K562 (cell line): ENCODE results near the gene KBTBD2. TPM values are rescaled to one million over a fixed set of nuclear protein-coding genes. Genes with fewer than 3 reads are reported as not detected.

ENCODE experiments used
- BCLAF1 ChIP-seq, 2 experiments: fragments of 450-650 bp in 1 of 2; IDR thresholded peaks; 2 replicates each; pipeline ENCODE4 v1.6.1; 2011 to 2017; ENCODE audit warnings: low read depth in 2 of 2, antibody characterized with exemption in 1 of 2, borderline replicate concordance in 1 of 2, low read length in 1 of 2, mild to moderate bottlenecking in 1 of 2, mixed read lengths in 1 of 2; ENCODE audit not compliant: control insufficient read depth in 1 of 2
- CREBBP ChIP-seq: IDR thresholded peaks from one replicate; pipeline ENCODE4 v1.6.1; 2012; ENCODE audit warnings: low read depth, mild to moderate bottlenecking, control low read depth, inconsistent platforms, low read length
- DMBX1 ChIP-seq: fragments of 250-450 bp; sonication (Bioruptor Pico); IDR thresholded peaks from 2 replicates; pipeline ENCODE4 v1.8.0; 2022; ENCODE audit warnings: inconsistent platforms, mild to moderate bottlenecking, moderate library complexity, borderline replicate concordance
- EHMT2 ChIP-seq: fragments of 450-650 bp; IDR thresholded peaks from 2 replicates; pipeline ENCODE4 v1.6.1; 2018; ENCODE audit warnings: antibody characterized with exemption
- GATAD2B ChIP-seq: fragments of 450-650 bp; IDR thresholded peaks from 2 replicates; pipeline ENCODE4 v1.6.1; 2017; ENCODE audit warnings: mild to moderate bottlenecking, borderline replicate concordance
- NFYB ChIP-seq: IDR thresholded peaks from 2 replicates; pipeline ENCODE4 v1.6.1; 2011; ENCODE audit warnings: mild to moderate bottlenecking, moderate library complexity; ENCODE audit not compliant: insufficient read length; ENCODE audit errors: extremely low read depth
- NRF1 ChIP-seq, 2 experiments: fragments of 450-650 bp; IDR thresholded peaks in 1 of 2; conservative IDR thresholded peaks in 1 of 2; 2 replicates each; pipeline ENCODE4 v1.6.1; 2014; ENCODE audit warnings: mild to moderate bottlenecking in 2 of 2
- PBX2 ChIP-seq, 2 experiments: IDR thresholded peaks in 1 of 2; conservative IDR thresholded peaks in 1 of 2; 2 replicates each; pipeline ENCODE4 v1.6.1; 2016; ENCODE audit warnings: low read depth in 2 of 2, mild to moderate bottlenecking in 1 of 2, missing compliant biosample characterization in 1 of 2, missing genetic modification characterization in 1 of 2, moderate library complexity in 1 of 2
- PHF8 ChIP-seq: fragments of 200-600 bp; sonication (generic); IDR thresholded peaks from 2 replicates; pipeline ENCODE4 v1.6.1; 2012; ENCODE audit warnings: mixed run types, mild to moderate bottlenecking, inconsistent platforms, low read length, moderate library complexity, borderline replicate concordance
- RNF219 ChIP-seq: fragments of 250-450 bp; sonication (Bioruptor Pico); IDR thresholded peaks from 2 replicates; pipeline ENCODE4 v1.5.0; 2022; ENCODE audit warnings: mild to moderate bottlenecking
- SRSF9 ChIP-seq: fragments of 200-400 bp; formaldehyde crosslinking; IDR thresholded peaks from 2 replicates; pipeline ENCODE4 v1.6.1; 2017; ENCODE audit warnings: low read depth, low read length, borderline replicate concordance
- UBTF ChIP-seq, 2 experiments: IDR thresholded peaks; 2 replicates each; pipeline ENCODE4 v1.6.1; 2012; ENCODE audit warnings: improper control_type of control experiment in 2 of 2, low read depth in 2 of 2, low read length in 2 of 2, borderline replicate concordance in 1 of 2
- ZNF384 ChIP-seq: IDR thresholded peaks from 2 replicates; pipeline ENCODE4 v1.6.1; 2012; ENCODE audit warnings: low read depth, low read length, improper control_type of control experiment
- polyA plus RNA-seq, 8 experiments: library from polyadenylated mRNA; depleted of rRNA in 4 of 8; stranded (reverse) in 5 of 8; unstranded in 3 of 8; fragments of >200 nt; fragmentation: Nextera tagmentation in 2 of 8; fragmentation: Illumina TruSeq in 1 of 8; extraction: Ambion mirVana in 2 of 8; extraction: Trizol in 1 of 8; gene quantifications; 2 replicates each; pipeline versions ENCODE4 v1.2.1 to v1.2.3, GENCODE V29; 2011 to 2014; ENCODE audit warnings: inconsistent platforms in 1 of 8, missing spikeins in 1 of 8
- total RNA-seq, 7 experiments: library from RNA; depleted of rRNA in 6 of 7; stranded (reverse); fragments of >200 nt in 6 of 7; fragmentation: Illumina TruSeq in 2 of 7; extraction: Trizol in 2 of 7; gene quantifications; 2 replicates each; pipeline versions ENCODE4 v1.2.1 to v1.2.3, GENCODE V29; 2011 to 2021; ENCODE audit warnings: low replicate concordance in 1 of 7

The KBTBD2 gene
- total and polyA plus RNA-seq, 9 of the 15 experiments (the other 6 are each of a cell fraction or from before 2014, with no cell fraction given), result 22.8 to 62.2 (median 30.8) TPM

- TF ChIP-seq PBX2 (CRISPR knock-in tag; IDR thresholded peaks at IDR 0.05; ENCODE audit: low read depth) (no peak), PBX2 (tag; conservative IDR thresholded peaks at IDR 0.05; ENCODE audit: low read depth) (no peak), PHF8 (peak; percentile 52; the same call in 1 of the 2 replicates), UBTF (IDR thresholded peaks at IDR 0.05; ENCODE audit: borderline replicate concordance in 1 of 2, low read depth in 2 of 2, low read length in 2 of 2) (no peak; a peak in 1 of 4 replicates), ZNF384 (no peak), NRF1 (conservative IDR thresholded peaks at IDR 0.05 in 1 of 2, IDR thresholded peaks at IDR 0.05 in 1 of 2) (peak; percentile 94 to 95), GATAD2B (no peak), BCLAF1 (IDR thresholded peaks at IDR 0.05; ENCODE audit: borderline replicate concordance in 1 of 2, control insufficient read depth in 1 of 2, low read depth in 2 of 2, low read length in 1 of 2) (0 out of 4 replicates have a peak, but pooled peaks of 1 of the 2 experiments have one; percentile 0), CREBBP (no peak), RNF219 (CRISPR knock-in tag) (no peak), NFYB (no peak), EHMT2 (no peak), DMBX1 (no peak; the same call in 1 of the 2 replicates), SRSF9 (no peak)
These were observed 400 bp upstream of the KBTBD2 start (continued) for GRCh38 chr7:32891800-32892520.
